C4-2B (cell line): ENCODE measurements around the gene CRABP1.
A peak's percentile ranks its signal among the peaks of the same experiment; 100 is the strongest.

ENCODE experiments used
- H3K27ac ChIP-seq: fragments of 450-650 bp; 2 replicates; pipeline ENCODE4 v1.5.1; 2017
- CTCF ChIP-seq: fragments of 450-650 bp; conservative IDR thresholded peaks from 2 replicates; pipeline ENCODE4 v1.5.1; 2017; ENCODE audit warnings: mild to moderate bottlenecking
- ZFX ChIP-seq: fragments of 450-650 bp; IDR thresholded peaks from 2 replicates; pipeline ENCODE4 v1.6.1; 2017

CRABP1 gene

DNA sequence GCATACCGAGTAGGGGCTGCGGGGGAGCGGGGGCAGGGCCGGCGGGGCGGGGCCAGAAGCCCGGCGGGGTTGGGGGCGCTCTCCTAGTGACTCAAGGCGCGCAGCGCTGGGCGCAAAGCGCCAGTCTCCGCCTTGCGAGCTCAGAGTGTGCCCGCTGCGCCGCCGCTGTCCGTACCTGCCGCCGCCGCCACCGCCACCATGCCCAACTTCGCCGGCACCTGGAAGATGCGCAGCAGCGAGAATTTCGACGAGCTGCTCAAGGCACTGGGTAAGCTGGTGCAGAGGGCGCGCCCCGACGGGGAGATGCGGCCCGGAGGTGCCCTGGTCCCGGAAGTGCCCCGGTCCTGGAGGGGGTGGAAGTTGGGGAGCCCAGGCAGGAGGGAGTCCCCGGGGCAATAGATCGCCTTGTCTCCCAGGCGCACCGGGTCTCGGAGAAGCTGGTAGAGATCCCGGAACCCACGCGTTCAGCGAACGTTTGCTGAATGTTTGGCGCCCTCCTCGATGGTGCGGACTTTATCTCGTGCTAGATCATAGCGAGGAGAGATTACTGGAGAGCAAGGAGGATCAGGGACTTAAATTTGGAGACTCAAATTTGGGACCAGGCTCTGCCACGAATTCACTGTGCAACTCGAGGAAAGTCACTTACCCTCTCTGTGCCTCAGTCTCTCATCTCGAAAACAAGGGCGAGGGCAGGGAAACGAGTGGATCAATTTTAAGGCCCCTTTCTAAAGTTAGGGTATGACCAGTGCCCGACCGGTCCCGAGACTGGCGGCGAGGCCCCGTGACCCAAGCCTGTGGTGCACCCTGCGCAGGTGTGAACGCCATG lies at the start of gene CRABP1:
CRABP1 (plus strand) TSS at position 123 of the 826 bp plus-strand sequence; CDS start at position 199, 76 bp downstream.
- no peak within 1 kb of the TSS for H3K27ac ChIP-seq
- TF ChIP-seq ZFX (no peak), CTCF (no peak)

DNA sequence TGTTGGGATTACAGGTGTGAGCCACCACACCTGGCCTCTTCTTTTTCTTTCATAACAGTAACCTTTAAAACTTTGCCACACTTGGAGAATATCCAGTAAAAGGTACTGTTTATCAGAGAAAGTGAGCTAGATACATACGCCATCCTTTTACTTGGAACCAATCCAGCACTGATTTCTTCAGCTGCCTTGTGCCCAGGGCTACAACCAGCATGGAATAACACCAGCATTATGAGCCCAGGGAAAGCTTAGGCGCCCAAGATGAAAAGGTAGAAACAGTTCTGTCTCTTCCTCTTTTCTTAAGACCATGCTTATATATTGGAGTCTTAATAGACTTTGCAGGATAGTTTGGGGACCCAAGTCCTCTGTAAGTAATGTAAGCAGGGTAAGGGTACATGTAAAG lies 49.1 kb upstream of the CRABP1 start:
- TF ChIP-seq CTCF (no peak), ZFX (no peak)
- H3K27ac ChIP-seq: peak overlapping the region; percentile 69

- TF ChIP-seq CTCF (no peak), ZFX (no peak)
These were observed 48.5 kb upstream of the CRABP1 start for GRCh38 chr15:78291698-78292097.

DNA sequence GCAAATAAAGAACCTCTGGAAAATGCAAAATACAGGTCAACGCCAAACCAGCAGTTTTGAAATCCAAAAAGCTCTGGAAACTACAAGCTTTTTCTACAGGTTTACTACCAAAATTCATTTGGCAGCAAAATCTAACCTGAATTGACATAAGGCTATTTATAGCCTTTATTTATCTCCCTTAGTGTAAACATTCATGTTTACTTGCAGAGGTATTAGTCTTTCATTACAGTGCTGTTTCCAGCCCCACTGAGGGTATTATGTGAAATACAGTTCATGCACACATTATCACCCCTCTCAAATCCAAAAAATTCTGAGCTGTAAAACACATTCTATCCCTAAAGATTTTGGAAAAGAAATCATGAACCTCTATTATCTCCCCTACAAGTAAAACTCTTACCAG lies 47.9 kb upstream of the CRABP1 start:
- TF ChIP-seq CTCF (no peak), ZFX (no peak)
- H3K27ac ChIP-seq: peak overlapping the region; percentile 67

More at GRCh38 chr15:78291698-78292097, 48.5 kb upstream of the CRABP1 start:
- peak overlapping the region; percentile 69 for H3K27ac ChIP-seq

- TF ChIP-seq CTCF: no peak; the same call in 1 of the 2 replicates
- peak; percentile 76; the same call in 1 of the 2 replicates for TF ChIP-seq ZFX
- peak within 1 kb of the TSS; percentile 74 for H3K27ac ChIP-seq
These were observed 40.8 kb upstream of the CRABP1 start, which contains the start of gene SKIC8 for GRCh38 chr15:78299101-78299930. SKIC8 (minus strand) TSS chr15:78299609; CDS start chr15:78295686, 3,923 bp downstream.

GRCh38 chr15:78301326-78301725 lies 38.8 kb upstream of the CRABP1 start:
- H3K27ac ChIP-seq: no peak overlapping the region

More at GRCh38 chr15:78301326-78301725, 38.8 kb upstream of the CRABP1 start:
- TF ChIP-seq ZFX: no peak
- no peak for TF ChIP-seq CTCF
